A549 (cell line): ENCODE measurements around the gene SETBP1. TPM values are rescaled to one million over a fixed set of nuclear protein-coding genes. Genes with fewer than 3 reads are reported as not detected.
A peak's percentile ranks its signal among the peaks of the same experiment; 100 is the strongest.

Experiments
- ATAC-seq, 2 experiments: fragments of 200-7000 bp in 1 of 2; fragments of >200 bp in 1 of 2; cut with Nextera tagmentation in 1 of 2; cut with Tn5 transposase in 1 of 2; 3 replicates each; pipeline versions ENCODE4 v1.8.0 to v1.9.1; 2018 to 2020; ENCODE audit warnings: mild to moderate bottlenecking in 1 of 2, moderate library complexity in 1 of 2
- CTCF ChIA-PET: fragments of 300-600 bp; sonication (Branson Sonifier 250); formaldehyde crosslinking; extraction: SDS; loops from one replicate; lab custom pipeline; 2021; ENCODE audit warnings: antibody characterized with exemption, inconsistent platforms; lab: Yijun Ruan, JAX
- POLR2A ChIA-PET: fragments of 350-600 bp; formaldehyde crosslinking; extraction: SDS; loops from one replicate; lab custom pipeline; 2021; ENCODE audit warnings: antibody characterized with exemption, inconsistent platforms; lab: Yijun Ruan, JAX
- DNase-seq, 2 experiments: peaks; one replicate each; pipeline versions ENCODE4 v3.0.0 to v3.0.0-alpha.2; 2011 to 2016; ENCODE audit warnings: low read depth in 1 of 2, low spot score in 1 of 2
- FAIRE-seq: peaks from 2 replicates; lab custom pipeline; 2011; peaks lifted over from hg19 to GRCh38; lab: Jason Lieb, UNC
- H3K27ac ChIP-seq, 2 experiments: fragments of >200 bp; sonication (Bioruptor Twin); formaldehyde crosslinking; 3 replicates each; pipeline ENCODE4 v1.5.1; 2016 to 2017
- H3K4me1 ChIP-seq: fragments of >200 bp; sonication (Bioruptor Twin); formaldehyde crosslinking; 3 replicates; pipeline ENCODE4 v1.6.1; 2016
- H3K4me2 ChIP-seq: fragments of >200 bp; sonication (Bioruptor Twin); formaldehyde crosslinking; 3 replicates; pipeline ENCODE4 v1.6.1; 2016
- H3K4me3 ChIP-seq: fragments of >200 bp; sonication (Bioruptor Twin); formaldehyde crosslinking; 3 replicates; pipeline ENCODE4 v1.5.1; 2016
- H3K9me3 ChIP-seq: fragments of >200 bp; sonication (Bioruptor Twin); formaldehyde crosslinking; 3 replicates; pipeline ENCODE4 v1.6.1; 2016
- CBX2 ChIP-seq: fragments of 200-600 bp; sonication (generic); IDR thresholded peaks from 2 replicates; pipeline ENCODE4 v1.6.1; 2016; ENCODE audit warnings: low read depth, mild to moderate bottlenecking, borderline replicate concordance
- CBX8 ChIP-seq: fragments of 200-600 bp; sonication (generic); IDR thresholded peaks from 2 replicates; pipeline ENCODE4 v1.6.1; 2016
- ELK1 ChIP-seq: fragments of 150-350 bp; IDR thresholded peaks from 2 replicates; pipeline ENCODE4 v1.6.1; 2014; ENCODE audit warnings: low read depth, mild to moderate bottlenecking, low read length
- ESRRA ChIP-seq: fragments of 150-350 bp; IDR thresholded peaks from 2 replicates; pipeline ENCODE4 v1.6.1; 2014; ENCODE audit warnings: mild to moderate bottlenecking, low read length, borderline replicate concordance
- FOSL2 ChIP-seq, 2 experiments: fragments of 450-650 bp in 1 of 2; fragments of >200 bp in 1 of 2; sonication (Bioruptor Twin) in 1 of 2; formaldehyde crosslinking; IDR thresholded peaks; 2 replicates each; pipeline versions ENCODE4 v1.5.0 to v1.6.1; 2016 to 2020; ENCODE audit warnings: mild to moderate bottlenecking in 1 of 2, moderate library complexity in 1 of 2
- FOXS1 ChIP-seq: fragments of 250-450 bp; sonication (Bioruptor Pico); IDR thresholded peaks from 2 replicates; pipeline ENCODE4 v1.5.0; 2020; ENCODE audit warnings: mild to moderate bottlenecking, moderate library complexity
- GATA3 ChIP-seq: IDR thresholded peaks from 2 replicates; pipeline ENCODE4 v1.6.1; 2012; ENCODE audit warnings: borderline replicate concordance
- JUN ChIP-seq, 2 experiments: fragments of >200 bp; sonication (Bioruptor Twin); formaldehyde crosslinking; IDR thresholded peaks; 2 replicates in 1 of 2; 3 replicates in 1 of 2; pipeline ENCODE4 v1.6.1; 2016 to 2017
- JUNB ChIP-seq: fragments of >200 bp; sonication (Bioruptor Twin); formaldehyde crosslinking; IDR thresholded peaks from 2 replicates; pipeline ENCODE4 v1.6.1; 2016
- MYC ChIP-seq: IDR thresholded peaks from 2 replicates; pipeline ENCODE4 v1.6.1; 2012; ENCODE audit warnings: mild to moderate bottlenecking, inconsistent platforms, low read length, improper control_type of control experiment, borderline replicate concordance
- NR3C1 ChIP-seq: fragments of >200 bp; sonication (Bioruptor Twin); formaldehyde crosslinking; IDR thresholded peaks from 3 replicates; pipeline ENCODE4 v1.6.1; 2017
- POLR2A ChIP-seq: IDR thresholded peaks from 2 replicates; pipeline ENCODE4 v1.6.1; 2012; ENCODE audit warnings: mild to moderate bottlenecking, low read length
- REST ChIP-seq: fragments of 200-600 bp; sonication (generic); IDR thresholded peaks from 2 replicates; pipeline ENCODE4 v1.6.1; 2016; ENCODE audit warnings: antibody characterized with exemption, mild to moderate bottlenecking, moderate library complexity
- SMC3 ChIP-seq: fragments of >200 bp; sonication (Bioruptor Twin); formaldehyde crosslinking; IDR thresholded peaks from 3 replicates; pipeline ENCODE4 v1.6.1; 2018; ENCODE audit warnings: inconsistent platforms
- ZNF302 ChIP-seq: fragments of 250-450 bp; sonication (Bioruptor Pico); IDR thresholded peaks from 2 replicates; pipeline ENCODE4 v1.9.0; 2021; ENCODE audit warnings: inconsistent platforms, mild to moderate bottlenecking, moderate library complexity
- WGBS: methylation state at CpG from one replicate; pipeline ENCODE4 v1.1.6; 2017; ENCODE audit errors: missing lambda C conversion rate; 5-methylcytosine and 5-hydroxymethylcytosine counted together
- polyA plus RNA-seq, 4 experiments: library from polyadenylated mRNA; depleted of rRNA in 3 of 4; stranded (reverse); fragments of >200 nt; fragmentation: RNase III in 1 of 4; extraction: RNeasy Plus Mini Kit Qiagen cat#74134 plus additional on column Dnase treatment in 1 of 4; gene quantifications; 2 replicates in 3 of 4; 3 replicates in 1 of 4; pipeline ENCODE4 v1.2.3, GENCODE V29; 2011 to 2017

The SETBP1 gene
- polyA plus RNA-seq, 2 of the 4 experiments (the other 2 are of a cell fraction), result 0.50 to 1.9 TPM

DNA sequence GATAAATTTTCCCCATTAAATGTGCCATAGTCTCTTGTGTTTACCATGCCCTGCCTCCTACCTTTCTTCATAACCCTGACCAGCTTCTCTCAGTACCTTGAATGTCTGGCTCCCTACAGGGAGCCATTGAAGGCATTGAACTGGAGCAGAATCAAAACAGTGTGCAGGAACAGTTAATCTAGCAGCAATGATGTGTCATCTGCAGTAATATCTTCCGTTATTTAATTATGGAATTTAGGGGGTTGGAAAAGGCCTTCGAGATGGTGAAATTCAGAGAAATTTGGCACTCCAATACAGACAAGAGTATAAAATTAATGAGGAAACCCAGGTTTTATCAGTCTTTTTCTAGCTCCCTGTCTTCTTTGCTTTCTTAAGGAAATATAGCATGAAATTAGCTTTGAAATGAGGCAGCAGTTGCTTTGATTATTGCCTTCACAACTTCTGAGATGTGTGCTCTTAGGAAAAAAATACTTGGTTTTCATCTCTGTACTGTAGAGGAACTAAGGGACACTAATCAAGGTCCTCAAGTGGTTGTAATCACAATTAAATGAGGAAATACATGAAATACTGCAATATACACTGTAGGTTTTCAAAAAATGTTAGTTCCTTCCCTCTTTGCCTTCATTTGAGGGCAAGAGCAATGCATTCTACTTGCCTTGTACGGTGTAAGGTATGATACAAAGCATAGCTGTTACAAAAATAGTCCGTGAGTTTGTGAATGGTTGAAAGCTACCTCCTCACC, 369.1 kb downstream of the SETBP1 start:
- no peak for FAIRE-seq

GRCh38 chr18:45050712-45051601, 370.3 kb downstream of the SETBP1 start:
- DNase-seq, result peak; percentile 6 to 36
- Histone ChIP-seq H3K4me1 (peaks cover 12% of the 10 kb centered on the region), H3K27ac (no peak overlapping the region), H3K4me3 (no peak overlapping the region), H3K4me2 (peak overlapping the region; percentile 48; the same call in 2 of the 3 replicates), H3K9me3 (no peaks in the 10 kb centered on the region)
- 12% methylated on average over 3 of the region's 3 CpGs for WGBS
- ChIA-PET POLR2A (no interaction called here), CTCF (no interaction called here)
- peak; percentile 47 to 71; a peak in 2 of 6 replicates for ATAC-seq
- no peak for FAIRE-seq
- TF ChIP-seq FOXS1 (CRISPR knock-in tag) (peak; percentile 79; the same call in 1 of the 2 replicates), GATA3 (no peak), FOSL2 (IDR thresholded peaks at IDR 0.05) (no peak), FOSL2 (CRISPR knock-in tag; IDR thresholded peaks at IDR 0.05) (peak; percentile 41; the same call in 1 of the 2 replicates), JUNB (peak; percentile 35; the same call in 1 of the 2 replicates)

More for the DNA sequence above, 369.1 kb downstream of the SETBP1 start:
- Histone ChIP-seq H3K4me2 (no peak overlapping the region), H3K4me1 (peaks cover 12% of the 10 kb centered on the region), H3K27ac (no peak overlapping the region), H3K4me3 (no peak overlapping the region), H3K9me3 (no peaks in the 10 kb centered on the region)
- CTCF ChIA-PET, result no interaction called here
- TF ChIP-seq ELK1 (no peak), JUN (IDR thresholded peaks at IDR 0.05) (no peak), POLR2A (no peak), ZNF302 (no peak), REST (no peak), ESRRA (no peak), SMC3 (no peak)
- 77% methylated on average over 4 of the region's 4 CpGs for WGBS
- ATAC-seq (no peak), DNase-seq (no peak)
- POLR2A ChIA-PET, result no interaction called here

DNA sequence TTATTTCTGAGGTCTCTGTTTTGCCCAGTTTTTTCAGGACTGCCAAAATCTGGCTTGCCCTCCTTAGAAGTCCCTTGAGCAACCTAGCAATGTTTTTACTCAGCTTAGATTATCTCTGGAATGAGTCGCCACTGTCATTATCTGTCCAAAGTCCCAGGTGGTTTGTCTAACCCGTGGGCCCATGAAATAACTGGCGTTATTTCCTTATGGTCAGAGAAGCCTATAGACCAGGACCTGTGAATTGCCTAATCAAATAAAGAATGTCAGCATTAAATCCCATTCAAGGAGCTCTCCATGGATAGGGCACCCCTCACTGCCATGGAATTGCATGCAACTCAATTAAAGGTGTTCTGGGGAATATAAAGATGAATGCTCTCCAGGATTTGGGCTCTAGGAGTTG, 373.9 kb downstream of the SETBP1 start:
- WGBS, result 63% methylated on average over 3 of the region's 3 CpGs
- TF ChIP-seq CBX8 (no peak), NR3C1 (no peak), GATA3 (no peak), CBX2 (no peak), MYC (no peak)
- Histone ChIP-seq H3K27ac (no peak overlapping the region), H3K4me2 (no peak overlapping the region), H3K4me3 (no peak overlapping the region), H3K9me3 (no peaks in the 10 kb centered on the region), H3K4me1 (peaks cover 14% of the 10 kb centered on the region)
- no peak for DNase-seq
- no peak for FAIRE-seq
- POLR2A ChIA-PET, result no interaction called here
- no peak for ATAC-seq
- CTCF ChIA-PET, result no interaction called here
